GM12878 (cell line): ENCODE results near the gene STRIP2. TPM values are rescaled to one million over a fixed set of nuclear protein-coding genes. Genes with fewer than 3 reads are reported as not detected.

Experiments used
- ATAC-seq: fragments of 200-7000 bp; cut with Tn5 transposase; 3 replicates; pipeline ENCODE4 v1.9.1; 2020; ENCODE audit warnings: mild to moderate bottlenecking, moderate library complexity
- BruUV-seq: library from RNA; stranded (reverse); fragments of 400-500 nt; replicated peaks from 2 replicates; lab custom pipeline; 2021; lab: Mats Ljungman, UMichigan
- CTCF ChIA-PET: fragments of 300-600 bp; sonication (Branson Sonifier 250); formaldehyde crosslinking; extraction: SDS; loops from one replicate; lab custom pipeline; 2021; ENCODE audit warnings: inconsistent platforms; lab: Yijun Ruan, JAX
- POLR2A ChIA-PET: fragments of 350-600 bp; formaldehyde crosslinking; extraction: SDS; loops from one replicate; lab custom pipeline; 2021; ENCODE audit warnings: inconsistent platforms; lab: Charles Lee
- RAD21 ChIA-PET: fragments of 300-600 bp; sonication (Branson Sonifier 250); formaldehyde crosslinking; loops from one replicate; lab custom pipeline; 2023; ENCODE audit warnings: antibody characterized with exemption; ENCODE audit not compliant: unreplicated experiment; lab: Charles Lee
- SMC1A ChIA-PET: fragments of 300-600 bp; sonication (Branson Sonifier 250); formaldehyde crosslinking; loops from one replicate; lab custom pipeline; 2023; ENCODE audit not compliant: unreplicated experiment, uncharacterized antibody; lab: Charles Lee
- DNase-seq: peaks from one replicate; pipeline ENCODE4 v3.0.0-alpha.2; 2011; ENCODE audit warnings: low read depth, low spot score
- FAIRE-seq: peaks from 3 replicates; lab custom pipeline; 2011; peaks lifted over from hg19 to GRCh38; lab: Jason Lieb, UNC
- H2AFZ ChIP-seq: 2 replicates; pipeline ENCODE4 v1.6.0; 2011; ENCODE audit warnings: low read depth, low read length, control low read depth; ENCODE audit not compliant: control insufficient read depth
- H3K27ac ChIP-seq: 2 replicates; pipeline ENCODE4 v1.5.1; 2011; ENCODE audit warnings: control low read depth; ENCODE audit not compliant: control insufficient read depth, insufficient read depth
- H3K27me3 ChIP-seq, 2 experiments: replicated peaks in 1 of 2; 2 replicates each; pipeline versions ENCODE4 v1.6.0 to v1.6.1; 2011; ENCODE audit warnings: low read length in 1 of 2; ENCODE audit not compliant: control insufficient read depth in 2 of 2, insufficient read depth in 2 of 2
- H3K36me3 ChIP-seq, 2 experiments: 2 replicates each; pipeline ENCODE4 v1.5.1; 2011; ENCODE audit warnings: low read length in 1 of 2; ENCODE audit not compliant: control insufficient read depth in 2 of 2, insufficient read depth in 2 of 2
- H3K4me1 ChIP-seq: 2 replicates; pipeline ENCODE4 v1.6.1; 2011; ENCODE audit warnings: mild to moderate bottlenecking, low read length, moderate library complexity, mixed read lengths; ENCODE audit not compliant: control insufficient read depth, insufficient read depth
- H3K4me2 ChIP-seq: 2 replicates; pipeline ENCODE4 v1.6.0; 2011; ENCODE audit warnings: control low read depth; ENCODE audit not compliant: control insufficient read depth, insufficient read depth
- H3K4me3 ChIP-seq: fragments of 200-600 bp; sonication (generic); 2 replicates; pipeline ENCODE4 v1.5.1; 2016
- H3K79me2 ChIP-seq: 2 replicates; pipeline ENCODE4 v1.6.0; 2011; ENCODE audit warnings: low read length; ENCODE audit not compliant: control insufficient read depth, insufficient read depth
- H3K9ac ChIP-seq: 2 replicates; pipeline ENCODE4 v1.8.0; 2011; ENCODE audit warnings: low read length, control low read depth, mixed read lengths; ENCODE audit not compliant: control insufficient read depth, insufficient read depth
- H3K9me3 ChIP-seq: replicated peaks from 3 replicates; pipeline ENCODE4 v1.5.1; 2011; ENCODE audit warnings: mild to moderate bottlenecking, low read length; ENCODE audit not compliant: control insufficient read depth, insufficient read depth
- H4K20me1 ChIP-seq: 2 replicates; pipeline ENCODE4 v1.6.0; 2011; ENCODE audit not compliant: control insufficient read depth, insufficient read depth
- ASH2L ChIP-seq: fragments of 300-600, 200-600 bp; sonication (generic); IDR thresholded peaks from 2 replicates; pipeline ENCODE4 v1.6.1; 2017; ENCODE audit warnings: low read depth, mild to moderate bottlenecking, borderline replicate concordance
- BMI1 ChIP-seq: fragments of 450-650 bp; IDR thresholded peaks from 2 replicates; pipeline ENCODE4 v1.6.1; 2016; ENCODE audit warnings: mild to moderate bottlenecking, moderate library complexity, borderline replicate concordance
- CREB1 ChIP-seq: IDR thresholded peaks from 2 replicates; pipeline ENCODE4 v1.6.1; 2012; ENCODE audit warnings: low read depth, mild to moderate bottlenecking, inconsistent platforms
- EGR1 ChIP-seq, 2 experiments: IDR thresholded peaks; 1 replicate in 1 of 2; 2 replicates in 1 of 2; pipeline ENCODE4 v1.6.1; 2011 to 2012; ENCODE audit warnings: low read depth in 2 of 2, low read length in 2 of 2, borderline replicate concordance in 1 of 2, mild to moderate bottlenecking in 1 of 2, moderate library complexity in 1 of 2
- JUND ChIP-seq: IDR thresholded peaks from 2 replicates; pipeline ENCODE4 v1.6.1; 2012; ENCODE audit warnings: low read depth, mild to moderate bottlenecking, low read length, improper control_type of control experiment, moderate library complexity
- RELA ChIP-seq: fragments of 450-650 bp; IDR thresholded peaks from 2 replicates; pipeline ENCODE4 v1.8.0; 2014; ENCODE audit warnings: borderline replicate concordance; ENCODE audit not compliant: partially characterized antibody
- SMAD5 ChIP-seq: IDR thresholded peaks from 2 replicates; pipeline ENCODE4 v1.6.1; 2016; ENCODE audit warnings: antibody characterized with exemption, low read depth
- STAT3 ChIP-seq: IDR thresholded peaks from 2 replicates; pipeline ENCODE4 v1.6.1; 2011; ENCODE audit warnings: low read depth, low read length, improper control_type of control experiment
- WRNIP1 ChIP-seq: IDR thresholded peaks from 2 replicates; pipeline ENCODE4 v1.6.1; 2011; ENCODE audit warnings: low read depth, low read length, improper control_type of control experiment, borderline replicate concordance
- YY1 ChIP-seq: IDR thresholded peaks from 2 replicates; pipeline ENCODE4 v1.6.1; 2011; ENCODE audit warnings: low read depth, mild to moderate bottlenecking, low read length
- ZNF274 ChIP-seq: IDR thresholded peaks from one replicate; pipeline ENCODE4 v1.8.0; 2011; ENCODE audit not compliant: insufficient read length, insufficient read depth
- ZNF384 ChIP-seq: IDR thresholded peaks from 2 replicates; pipeline ENCODE4 v1.6.1; 2012; ENCODE audit warnings: low read depth, mild to moderate bottlenecking, low read length, improper control_type of control experiment, borderline replicate concordance
- ZSCAN29 ChIP-seq: fragments of 450-650 bp; IDR thresholded peaks from 2 replicates; pipeline ENCODE4 v1.6.1; 2017; ENCODE audit warnings: mild to moderate bottlenecking, moderate library complexity
- WGBS: methylation state at CpG from one replicate; pipeline ENCODE4 v1.1.6; 2016; ENCODE audit warnings: low lambda C conversion rate; ENCODE audit not compliant: insufficient replicate concordance, insufficient coverage; ENCODE audit errors: missing lambda C conversion rate; 5-methylcytosine and 5-hydroxymethylcytosine counted together
- in situ Hi-C: fragments of 300-500 bp; cut with MboI; formaldehyde crosslinking; loops from 9 replicates; pipeline ENCODE4 v1.14.3; 2018; ENCODE audit warnings: mixed read lengths
- intact Hi-C: fragments of 100-400 bp; cut with micrococcal nuclease; formaldehyde crosslinking; loops from one replicate; pipeline ENCODE4 v1.14.2; 2022; ENCODE audit not compliant: unreplicated experiment
- polyA plus RNA-seq, 11 experiments: library from polyadenylated mRNA; depleted of rRNA in 4 of 11; unstranded in 6 of 11; stranded (reverse) in 5 of 11; fragments of >200 nt; fragmentation: Nextera tagmentation in 4 of 11; fragmentation: Illumina TruSeq in 1 of 11; extraction: Ambion mirVana in 4 of 11; extraction: Trizol in 1 of 11; gene quantifications; 1 replicate in 1 of 11; 2 replicates in 10 of 11; pipeline versions ENCODE4 v1.2.1 to v1.2.3, GENCODE V29; 2011 to 2016; ENCODE audit warnings: inconsistent platforms in 2 of 11, missing spikeins in 2 of 11, low read depth in 1 of 11
- total RNA-seq, 4 experiments: library from RNA; depleted of rRNA in 3 of 4; stranded (reverse); fragments of >200 nt in 3 of 4; fragmentation: Illumina TruSeq in 1 of 4; extraction: Trizol in 1 of 4; gene quantifications; 2 replicates each; pipeline versions ENCODE4 v1.2.1 to v1.2.3, GENCODE V29; 2013 to 2021
- TF ChIP-seq, protein P1 (sequence below): fragments of 450-650 bp; IDR thresholded peaks from 2 replicates; pipeline ENCODE4 v1.6.1; 2016; ENCODE audit warnings: mild to moderate bottlenecking
- TF ChIP-seq, protein P2 (sequence below): fragments of 450-650 bp; IDR thresholded peaks from 2 replicates; pipeline ENCODE4 v1.6.1; 2017; ENCODE audit warnings: low read depth, mild to moderate bottlenecking, moderate library complexity

STRIP2 gene
- total and polyA plus RNA-seq, 10 of the 15 experiments (the other 5 are each of a cell fraction or from before 2014, with no cell fraction given), result 0.48 to 5.8 (median 1.8) TPM

DNA sequence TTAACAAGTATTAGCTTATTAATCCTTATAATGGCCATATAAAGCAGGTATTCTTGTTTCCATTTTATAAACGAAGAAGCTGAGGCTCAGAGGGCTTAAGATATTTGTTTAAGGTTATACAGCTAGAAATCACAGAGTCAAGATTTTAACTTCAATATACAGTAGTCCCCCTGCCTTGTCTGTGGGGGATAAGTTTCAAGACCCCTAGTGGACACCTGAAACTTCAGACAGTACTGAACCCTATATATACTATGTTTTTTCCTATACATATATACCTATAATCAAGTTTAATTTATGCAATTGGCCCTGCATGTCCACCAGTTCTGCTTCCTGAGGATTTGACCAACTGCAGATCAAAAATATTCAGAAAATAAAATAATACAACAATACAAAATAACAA, 44.4 kb upstream of the STRIP2 start:
- Histone ChIP-seq H3K9ac (no peak overlapping the region), H3K4me2 (no peak overlapping the region), H3K9me3 (no peaks in the 10 kb centered on the region), H4K20me1 (no peaks in the 10 kb centered on the region), H3K27ac (no peak overlapping the region), H2AFZ (no peak overlapping the region), H3K79me2 (no peaks in the 10 kb centered on the region), H3K4me1 (no peaks in the 10 kb centered on the region; the same call in 1 of the 2 replicates), H3K36me3 (no peaks in the 10 kb centered on the region; a peak in 1 of 4 replicates), H3K4me3 (no peak overlapping the region), H3K27me3 (no peaks in the 10 kb centered on the region)
- CTCF ChIA-PET, result interaction anchor here (1.1 to 9.8 kb wide), 5 partner anchors 12 to 118 kb away, joined by 3 to 129 read pairs (median 20); no protein-coding TSS in a partner anchor
- no peak for DNase-seq
- in situ Hi-C loops, result no loop called here
- SMC1A ChIA-PET, result interaction anchor here (0.6 to 6.2 kb wide), 8 partner anchors 9 to 46 kb away, joined by 3 to 65 read pairs (median 6); no protein-coding TSS in a partner anchor
- POLR2A ChIA-PET, result interaction anchor here (1.0 kb wide), 1 partner anchor 19 kb away, joined by 3 read pairs; no protein-coding TSS in a partner anchor
- no TSS peak for BruUV-seq
- no peak for ATAC-seq
- RAD21 ChIA-PET, result interaction anchor here (0.9 to 3.6 kb wide), 4 partner anchors 13 to 171 kb away, joined by 3 to 22 read pairs (median 4); no protein-coding TSS in a partner anchor
- FAIRE-seq, result no peak
- intact Hi-C loops, result no loop called here
- 91% methylated on average over 1 of the region's 1 CpG for WGBS
- no peak for TF ChIP-seq SMAD5

DNA sequence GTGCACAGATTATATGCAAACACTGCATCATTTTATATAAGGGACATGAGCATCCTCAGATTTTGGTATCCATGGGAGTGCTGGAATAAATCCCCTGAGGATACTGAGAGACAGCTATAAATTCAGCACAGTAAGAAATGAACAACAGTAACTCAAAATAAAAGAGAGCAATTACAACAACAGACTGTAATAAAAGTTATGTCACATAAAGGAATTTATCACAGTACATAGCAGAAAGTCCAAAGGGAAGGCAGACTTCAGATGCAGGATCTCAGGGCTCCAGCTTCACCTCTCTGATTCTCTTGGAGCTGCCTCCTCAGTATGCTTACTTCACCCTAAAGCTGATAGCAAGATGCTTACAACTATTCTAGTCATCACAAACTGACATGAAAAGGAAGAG, 43.9 kb upstream of the STRIP2 start:
- no TSS peak for BruUV-seq
- ChIA-PET CTCF (interaction anchor here (1.2 to 9.8 kb wide), 4 partner anchors 11 to 118 kb away, joined by 3 to 129 read pairs (median 19); no protein-coding TSS in a partner anchor), SMC1A (interaction anchor here (1.2 to 6.2 kb wide), 6 partner anchors 10 to 46 kb away, joined by 4 to 65 read pairs (median 8); no protein-coding TSS in a partner anchor), POLR2A (interaction anchor here (1.0 kb wide), 1 partner anchor 20 kb away, joined by 3 read pairs; no protein-coding TSS in a partner anchor), RAD21 (interaction anchor here (0.9 kb wide), 1 partner anchor 14 kb away, joined by 3 read pairs; no protein-coding TSS in a partner anchor)
- Histone ChIP-seq H4K20me1 (no peaks in the 10 kb centered on the region), H3K4me1 (no peaks in the 10 kb centered on the region; the same call in 1 of the 2 replicates), H3K9me3 (no peaks in the 10 kb centered on the region), H3K4me2 (no peak overlapping the region), H3K9ac (no peak overlapping the region), H3K36me3 (no peaks in the 10 kb centered on the region; a peak in 1 of 4 replicates), H3K79me2 (no peaks in the 10 kb centered on the region), H3K4me3 (no peak overlapping the region), H2AFZ (no peak overlapping the region), H3K27me3 (no peaks in the 10 kb centered on the region), H3K27ac (no peak overlapping the region)
- no peak for DNase-seq
- in situ Hi-C loops, result no loop called here
- intact Hi-C loops, result no loop called here
- no peak for ATAC-seq
- no peak for FAIRE-seq
- no peak for TF ChIP-seq ZNF384
- TF ChIP-seq, protein P1, sequence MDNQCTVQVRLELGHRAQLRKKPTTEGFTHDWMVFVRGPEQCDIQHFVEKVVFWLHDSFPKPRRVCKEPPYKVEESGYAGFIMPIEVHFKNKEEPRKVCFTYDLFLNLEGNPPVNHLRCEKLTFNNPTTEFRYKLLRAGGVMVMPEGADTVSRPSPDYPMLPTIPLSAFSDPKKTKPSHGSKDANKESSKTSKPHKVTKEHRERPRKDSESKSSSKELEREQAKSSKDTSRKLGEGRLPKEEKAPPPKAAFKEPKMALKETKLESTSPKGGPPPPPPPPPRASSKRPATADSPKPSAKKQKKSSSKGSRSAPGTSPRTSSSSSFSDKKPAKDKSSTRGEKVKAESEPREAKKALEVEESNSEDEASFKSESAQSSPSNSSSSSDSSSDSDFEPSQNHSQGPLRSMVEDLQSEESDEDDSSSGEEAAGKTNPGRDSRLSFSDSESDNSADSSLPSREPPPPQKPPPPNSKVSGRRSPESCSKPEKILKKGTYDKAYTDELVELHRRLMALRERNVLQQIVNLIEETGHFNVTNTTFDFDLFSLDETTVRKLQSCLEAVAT, result no peak
- no peak for TF ChIP-seq JUND
- no peak for TF ChIP-seq BMI1
- no peak for TF ChIP-seq YY1
- TF ChIP-seq, protein P2, sequence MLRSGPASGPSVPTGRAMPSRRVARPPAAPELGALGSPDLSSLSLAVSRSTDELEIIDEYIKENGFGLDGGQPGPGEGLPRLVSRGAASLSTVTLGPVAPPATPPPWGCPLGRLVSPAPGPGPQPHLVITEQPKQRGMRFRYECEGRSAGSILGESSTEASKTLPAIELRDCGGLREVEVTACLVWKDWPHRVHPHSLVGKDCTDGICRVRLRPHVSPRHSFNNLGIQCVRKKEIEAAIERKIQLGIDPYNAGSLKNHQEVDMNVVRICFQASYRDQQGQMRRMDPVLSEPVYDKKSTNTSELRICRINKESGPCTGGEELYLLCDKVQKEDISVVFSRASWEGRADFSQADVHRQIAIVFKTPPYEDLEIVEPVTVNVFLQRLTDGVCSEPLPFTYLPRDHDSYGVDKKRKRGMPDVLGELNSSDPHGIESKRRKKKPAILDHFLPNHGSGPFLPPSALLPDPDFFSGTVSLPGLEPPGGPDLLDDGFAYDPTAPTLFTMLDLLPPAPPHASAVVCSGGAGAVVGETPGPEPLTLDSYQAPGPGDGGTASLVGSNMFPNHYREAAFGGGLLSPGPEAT, result no peak
- TF ChIP-seq STAT3, result no peak
- TF ChIP-seq CREB1, result no peak
- TF ChIP-seq EGR1 (IDR thresholded peaks at IDR 0.05; ENCODE audit: borderline replicate concordance in 1 of 2, low read depth in 2 of 2, low read length in 2 of 2), result no peak
- no peak for TF ChIP-seq RELA
- no peak for TF ChIP-seq ASH2L
- TF ChIP-seq WRNIP1, result no peak
- TF ChIP-seq ZSCAN29, result no peak
- no peak for TF ChIP-seq ZNF274
